NT2/D1 (cell line): ENCODE measurements around the gene ZNF619.

Experiments used
- YY1 ChIP-seq: IDR thresholded peaks from 2 replicates; pipeline ENCODE4 v1.6.1; 2011; ENCODE audit not compliant: insufficient read length, insufficient read depth
- ZNF274 ChIP-seq: IDR thresholded peaks from 2 replicates; pipeline ENCODE4 v1.6.1; 2011; ENCODE audit warnings: mild to moderate bottlenecking, low read depth, low read length

- no peak for TF ChIP-seq YY1
- TF ChIP-seq ZNF274, result peak; percentile 71
These were observed 55.3 kb downstream of the ZNF619 start for GRCh38 chr3:40532252-40532651.
